Kidney (tissue), 14 donors: ENCODE data around the gene CHD6. TPM values are rescaled to one million over a fixed set of nuclear protein-coding genes. Genes with fewer than 3 reads are reported as not detected.

Source experiments
- DNase-seq, 5 donors: peaks; one replicate each; pipeline ENCODE4 v3.0.0-alpha.2; 2013 to 2020
- FAIRE-seq: peaks from 2 replicates; lab custom pipeline; 2012; peaks lifted over from hg19 to GRCh38; lab: Jason Lieb, UNC
- H3K27ac ChIP-seq, 2 donors: one replicate each; pipeline ENCODE4 v1.7.0; 2013; ENCODE audit warnings: low read depth in 2 of 2, low read length in 2 of 2, inconsistent platforms in 1 of 2
- H3K27me3 ChIP-seq: one replicate; pipeline ENCODE4 v1.7.1; 2013; ENCODE audit warnings: low read length, inconsistent platforms; ENCODE audit not compliant: control insufficient read depth, insufficient read depth
- H3K36me3 ChIP-seq, 3 donors: one replicate each; pipeline versions ENCODE4 v1.7.0 to v1.7.1; 2013; ENCODE audit warnings: low read length in 3 of 3, control low read depth in 1 of 3, inconsistent platforms in 1 of 3; ENCODE audit not compliant: insufficient read depth in 3 of 3, control insufficient read depth in 2 of 3
- H3K4me1 ChIP-seq, 3 donors: one replicate each; pipeline versions ENCODE4 v1.7.0 to v1.7.1; 2013; ENCODE audit warnings: low read length in 3 of 3, inconsistent platforms in 1 of 3, low read depth in 1 of 3; ENCODE audit not compliant: control insufficient read depth in 2 of 3, insufficient read depth in 2 of 3
- H3K4me3 ChIP-seq, 3 donors: one replicate each; pipeline versions ENCODE4 v1.7.0 to v1.8.1; 2013; ENCODE audit warnings: low read length in 3 of 3, control low read depth in 1 of 3, inconsistent platforms in 1 of 3
- H3K9ac ChIP-seq, 3 donors: one replicate each; pipeline versions ENCODE4 v1.7.0 to v1.7.1; 2013; ENCODE audit warnings: low read length in 3 of 3, control low read depth in 1 of 3, inconsistent platforms in 1 of 3
- H3K9me3 ChIP-seq, 3 donors: one replicate each; pipeline versions ENCODE4 v1.7.0 to v1.7.1; 2013; ENCODE audit warnings: low read length in 3 of 3, control low read depth in 1 of 3, inconsistent platforms in 1 of 3; ENCODE audit not compliant: control insufficient read depth in 2 of 3, insufficient read depth in 1 of 3
- intact Hi-C: fragments of 100-400 bp; cut with DNase I; formaldehyde crosslinking; loops from one replicate; pipeline ENCODE4 v1.11.1; 2022
- polyA plus RNA-seq: library from polyadenylated mRNA; stranded (reverse); fragments of 350-450 nt; fragmentation: Illumina TruSeq; extraction: RNeasy Lipid Tissue Mini Kit (QIAGEN cat#74804); gene quantifications from one replicate; pipeline ENCODE4 v1.2.3, GENCODE V29; 2014; ENCODE audit warnings: low read depth, low replicate concordance; ENCODE audit not compliant: insufficient read depth
- total RNA-seq: library from RNA; stranded (reverse); fragmentation: NEBNext Ultra II Directional; extraction: Animal tissue kit (Norgen Biotek cat#: 25700); gene quantifications from one replicate; pipeline ENCODE4 v1.2.1, GENCODE V29; 2021
- TF ChIP-seq, protein P1 (sequence below): IDR thresholded peaks from 3 replicates; pipeline ENCODE4 v1.5.1; 2012; ENCODE audit warnings: mild to moderate bottlenecking, moderate library complexity, borderline replicate concordance; ENCODE audit not compliant: insufficient read depth; ENCODE audit errors: extremely low read depth
- donor health status: control.
- donor health status: control.
- donor health status: control.
- donor health status: control.
- donor health status: control.
- donor health status: DM: yes; HTN: yes; CAD: no.
- donor health status: Normal renal cell carcinoma (clear cell type).

The CHD6 gene
- total and polyA plus RNA-seq, 2 donors from 2014 or later, result 4.5 to 53.5 TPM

DNA sequence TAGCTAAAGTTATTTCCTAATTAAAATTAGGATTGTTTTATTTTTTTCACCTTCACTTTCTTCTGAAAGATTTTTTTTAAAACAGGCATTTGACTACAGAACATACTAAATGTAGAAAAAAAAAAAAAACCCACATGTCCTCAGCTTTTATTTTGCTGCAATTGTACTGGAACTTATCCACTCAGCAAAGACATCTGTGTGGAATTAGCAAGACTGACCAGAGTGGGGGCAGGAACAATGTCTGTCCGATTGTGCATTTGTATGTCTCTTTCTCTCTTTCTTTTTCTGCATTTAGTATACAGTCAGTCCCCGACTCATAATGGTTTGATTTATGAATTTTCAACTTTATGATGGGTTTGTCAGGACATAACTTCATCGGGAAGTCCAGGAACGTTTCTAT, 77.3 kb downstream of the CHD6 start:
- Histone ChIP-seq H3K4me3 (no peak overlapping the region), H3K4me1 (peaks cover 0 to 6% (median 0%) of the 10 kb centered on the region in 3 donors), H3K27me3 (no peaks in the 10 kb centered on the region), H3K9ac (no peak overlapping the region), H3K27ac (no peak overlapping the region), H3K9me3 (peaks cover 0 to 3% (median 0%) of the 10 kb centered on the region in 3 donors), H3K36me3 (peaks cover 0 to 3% (median 0%) of the 10 kb centered on the region in 3 donors)
- intact Hi-C loops, result no loop called here
- FAIRE-seq (no peak), DNase-seq (no peak)
- TF ChIP-seq, protein P1, sequence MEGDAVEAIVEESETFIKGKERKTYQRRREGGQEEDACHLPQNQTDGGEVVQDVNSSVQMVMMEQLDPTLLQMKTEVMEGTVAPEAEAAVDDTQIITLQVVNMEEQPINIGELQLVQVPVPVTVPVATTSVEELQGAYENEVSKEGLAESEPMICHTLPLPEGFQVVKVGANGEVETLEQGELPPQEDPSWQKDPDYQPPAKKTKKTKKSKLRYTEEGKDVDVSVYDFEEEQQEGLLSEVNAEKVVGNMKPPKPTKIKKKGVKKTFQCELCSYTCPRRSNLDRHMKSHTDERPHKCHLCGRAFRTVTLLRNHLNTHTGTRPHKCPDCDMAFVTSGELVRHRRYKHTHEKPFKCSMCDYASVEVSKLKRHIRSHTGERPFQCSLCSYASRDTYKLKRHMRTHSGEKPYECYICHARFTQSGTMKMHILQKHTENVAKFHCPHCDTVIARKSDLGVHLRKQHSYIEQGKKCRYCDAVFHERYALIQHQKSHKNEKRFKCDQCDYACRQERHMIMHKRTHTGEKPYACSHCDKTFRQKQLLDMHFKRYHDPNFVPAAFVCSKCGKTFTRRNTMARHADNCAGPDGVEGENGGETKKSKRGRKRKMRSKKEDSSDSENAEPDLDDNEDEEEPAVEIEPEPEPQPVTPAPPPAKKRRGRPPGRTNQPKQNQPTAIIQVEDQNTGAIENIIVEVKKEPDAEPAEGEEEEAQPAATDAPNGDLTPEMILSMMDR, result no peak

DNA sequence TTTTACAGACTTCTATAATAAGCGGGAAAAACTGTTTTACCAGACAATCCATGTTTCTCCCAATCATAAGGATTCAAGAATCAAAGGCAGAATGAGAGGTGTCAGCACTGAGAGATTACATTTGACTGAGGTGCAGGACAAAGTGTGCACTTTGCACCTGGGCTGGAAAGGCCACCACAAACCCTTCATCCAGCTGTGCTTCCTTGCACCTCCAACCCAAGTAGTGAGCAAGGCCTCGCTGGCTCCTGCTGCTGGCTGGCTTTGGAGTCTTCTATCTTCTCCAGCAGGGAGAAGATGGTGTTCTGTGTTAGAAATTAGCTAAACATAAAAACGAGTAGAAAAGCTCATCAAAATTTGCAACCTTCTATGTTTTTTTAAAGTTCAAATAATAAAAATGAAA, 77.7 kb downstream of the CHD6 start:
- Histone ChIP-seq H3K4me1 (peaks cover 0 to 6% (median 0%) of the 10 kb centered on the region in 3 donors), H3K36me3 (peaks cover 0 to 3% (median 0%) of the 10 kb centered on the region in 3 donors), H3K9ac (no peak overlapping the region), H3K27me3 (no peaks in the 10 kb centered on the region), H3K4me3 (no peak overlapping the region), H3K9me3 (peaks cover 0 to 3% (median 0%) of the 10 kb centered on the region in 3 donors), H3K27ac (no peak overlapping the region)
- intact Hi-C loops, result no loop called here
- DNase-seq (no peak), FAIRE-seq (no peak)
- TF ChIP-seq, protein P1, result no peak

- H3K36me3 ChIP-seq, result peaks cover 0 to 3% (median 0%) of the 10 kb centered on the region in 3 donors
- H3K27me3 ChIP-seq, result no peaks in the 10 kb centered on the region
- FAIRE-seq, result no peak
- intact Hi-C loops, result no loop called here
- H3K27ac ChIP-seq, result no peak overlapping the region
- H3K4me3 ChIP-seq, result no peak overlapping the region
- no peak overlapping the region for H3K9ac ChIP-seq
- H3K9me3 ChIP-seq, result peaks cover 0 to 3% (median 0%) of the 10 kb centered on the region in 3 donors
- TF ChIP-seq, protein P1, result no peak
- peak in 4 of 5 donors; percentile 67 to 88 (median 80) for DNase-seq
- H3K4me1 ChIP-seq, result peaks cover 0 to 6% (median 0%) of the 10 kb centered on the region in 3 donors
Observed at GRCh38 chr20:41538810-41539596, 79.2 kb downstream of the CHD6 start.
